HG02588 (cell line): ENCODE data around the gene SERPINH1.

Experiments
- ATAC-seq: cut with Tn5 transposase; IDR thresholded peaks from one replicate; pipeline ENCODE4 v1.9.1; 2021; ENCODE audit warnings: mild to moderate bottlenecking, moderate library complexity; ENCODE audit not compliant: unreplicated experiment

The SERPINH1 gene

DNA sequence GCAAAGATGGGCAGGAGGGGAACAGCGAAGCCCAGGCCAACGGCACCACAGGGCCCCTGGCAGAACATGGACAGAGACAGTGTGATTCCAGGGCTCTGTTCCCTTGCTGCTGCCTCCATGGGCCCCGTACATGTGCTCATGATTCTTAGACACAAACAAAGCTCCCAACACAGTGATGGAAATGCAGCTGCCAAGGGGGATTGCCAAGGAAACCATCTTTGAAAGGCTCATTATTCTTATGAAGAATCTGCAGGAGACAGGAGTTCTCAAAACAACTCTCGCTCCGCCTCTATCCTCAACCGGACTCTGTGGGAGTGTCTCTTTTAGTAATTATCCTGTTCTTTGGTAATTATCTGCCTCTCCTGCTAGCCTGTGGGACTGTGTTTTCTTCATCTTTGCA, 32.2 kb downstream of the SERPINH1 start:
- no peak for ATAC-seq

DNA sequence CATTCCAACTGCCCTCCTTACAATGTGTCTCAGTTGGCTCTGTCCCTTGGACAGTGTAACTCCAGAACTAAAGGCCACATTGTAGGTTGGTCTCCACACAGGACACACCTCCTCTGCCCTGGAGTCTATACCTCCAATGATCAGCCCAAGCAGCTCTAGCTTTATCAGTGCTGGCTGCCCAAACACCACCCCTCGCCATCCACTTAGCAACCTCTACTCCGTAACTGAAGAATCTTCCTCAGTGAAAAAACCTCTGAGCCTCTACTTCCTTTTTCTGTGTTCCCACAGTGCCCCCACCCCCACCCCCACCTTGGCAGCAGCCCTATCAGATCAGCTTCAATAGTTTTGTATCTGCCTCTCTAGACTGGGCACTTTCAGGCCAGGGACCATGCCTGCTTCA, 33.4 kb downstream of the SERPINH1 start:
- no peak for ATAC-seq

DNA sequence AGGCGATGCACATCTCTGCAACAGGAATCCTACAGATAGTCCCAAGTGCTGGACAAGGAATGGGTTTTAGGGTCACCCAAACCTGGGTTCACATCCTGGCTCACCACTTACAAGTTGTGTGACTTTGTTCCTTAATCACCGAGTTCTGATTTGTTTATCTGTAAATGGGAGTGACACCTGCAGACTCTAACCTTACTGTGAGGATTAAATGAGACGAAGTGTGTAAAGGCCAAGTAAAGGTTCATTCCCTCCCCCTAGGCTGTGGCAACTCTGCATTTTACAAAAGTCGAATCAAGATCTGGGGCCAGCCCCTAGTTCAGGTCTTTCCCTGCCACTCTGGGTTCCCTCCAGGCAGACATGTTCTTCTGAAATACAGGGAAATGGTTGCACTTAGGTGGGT, 34.9 kb downstream of the SERPINH1 start:
- no peak for ATAC-seq

DNA sequence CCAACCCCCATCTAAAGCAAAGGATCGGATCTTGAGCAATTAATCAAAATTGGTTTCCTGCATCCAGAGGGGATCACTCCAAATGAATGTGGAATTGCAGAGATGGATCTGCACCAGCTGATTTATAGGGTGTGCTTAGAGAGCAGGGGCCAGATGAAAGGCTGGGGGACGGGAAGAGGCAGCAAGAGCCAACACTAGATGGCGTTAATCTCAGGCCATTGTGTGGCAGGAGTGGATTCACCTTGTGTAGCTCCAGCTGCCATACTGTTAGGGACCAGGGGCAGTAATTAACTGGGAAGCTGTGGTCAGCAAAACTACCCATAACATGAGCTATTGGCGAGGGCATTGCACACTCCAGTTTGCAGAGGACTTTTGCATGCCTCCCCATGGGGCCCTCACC, 35.6 kb downstream of the SERPINH1 start:
- no peak for ATAC-seq

DNA sequence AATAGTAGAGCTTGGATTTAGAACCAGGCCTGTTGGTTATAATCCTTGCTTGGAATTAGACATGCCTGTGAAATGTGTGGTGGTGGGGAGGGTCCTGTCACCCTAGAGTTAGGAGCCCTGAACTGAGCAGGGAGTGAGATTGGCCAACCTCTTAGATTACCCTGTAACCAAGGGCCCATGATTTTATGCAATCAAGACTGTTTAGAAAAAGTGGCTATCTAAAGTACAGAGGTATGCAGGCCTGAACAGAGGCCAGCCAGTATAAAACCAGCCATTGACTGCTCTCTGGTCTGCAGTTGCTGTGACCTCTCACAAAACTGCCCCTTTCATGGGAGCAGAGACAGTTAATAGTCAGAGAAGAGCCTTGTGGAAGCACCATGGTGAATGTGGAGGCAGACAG, 36.2 kb downstream of the SERPINH1 start:
- no peak for ATAC-seq

DNA sequence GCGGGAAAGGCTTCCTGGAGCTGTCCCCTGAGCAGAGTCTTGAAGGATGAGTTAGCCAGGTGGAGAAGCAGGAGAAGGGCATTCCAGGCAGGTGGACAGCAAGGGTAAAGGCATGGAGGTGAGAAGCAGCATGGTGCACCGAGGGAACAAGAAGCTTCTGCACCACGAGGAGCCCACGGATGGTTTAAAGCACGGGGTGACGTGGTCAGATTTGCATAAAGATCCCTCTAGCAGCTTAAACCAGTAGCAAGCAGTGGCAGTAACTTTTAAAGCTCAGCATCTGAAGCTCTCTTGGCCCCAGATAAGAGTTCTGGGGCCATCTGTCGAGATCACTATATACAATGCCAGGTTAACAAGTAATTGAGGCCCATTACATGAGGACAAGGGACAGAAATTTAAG, 36.8 kb downstream of the SERPINH1 start:
- ATAC-seq = no peak

DNA sequence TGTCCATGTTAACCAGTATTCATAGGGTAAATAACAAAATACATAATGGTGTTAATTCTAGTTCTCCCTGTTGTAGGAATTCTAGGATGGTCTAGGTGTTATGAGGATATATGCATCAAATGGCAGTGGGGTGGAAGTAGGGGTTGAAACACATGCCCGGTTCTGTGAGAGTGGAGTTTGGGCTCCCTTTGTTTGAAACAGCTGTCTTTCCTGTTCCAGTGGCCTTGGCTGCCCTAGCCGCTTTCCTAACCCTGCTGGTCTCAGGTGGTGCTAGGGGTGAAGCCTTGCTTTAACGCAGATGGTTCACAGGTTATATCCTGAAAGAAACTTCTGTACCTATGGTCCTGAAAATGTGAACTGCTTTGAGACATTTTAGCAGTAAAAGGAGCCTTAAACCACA, 38.3 kb downstream of the SERPINH1 start:
- ATAC-seq = no peak

DNA sequence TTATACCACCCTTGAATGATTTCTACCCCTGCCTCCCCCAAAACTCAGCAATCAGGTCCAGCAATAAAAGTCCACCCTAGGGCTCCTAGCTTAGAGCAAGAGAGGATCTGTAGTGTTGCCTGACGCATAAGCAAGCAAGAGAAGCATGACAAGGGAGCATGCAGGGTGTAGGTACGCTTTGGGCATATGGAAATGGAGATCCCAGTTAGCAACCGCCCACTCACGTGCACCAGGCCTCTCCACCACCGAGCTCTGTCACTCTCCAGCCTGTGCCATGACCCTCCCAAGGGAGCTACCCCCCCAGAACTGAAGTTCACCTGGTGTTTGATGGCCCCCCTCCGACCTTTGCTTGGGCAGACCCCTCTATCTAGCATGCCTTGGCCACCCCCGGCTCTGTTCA, 39.4 kb downstream of the SERPINH1 start:
- no peak for ATAC-seq

DNA sequence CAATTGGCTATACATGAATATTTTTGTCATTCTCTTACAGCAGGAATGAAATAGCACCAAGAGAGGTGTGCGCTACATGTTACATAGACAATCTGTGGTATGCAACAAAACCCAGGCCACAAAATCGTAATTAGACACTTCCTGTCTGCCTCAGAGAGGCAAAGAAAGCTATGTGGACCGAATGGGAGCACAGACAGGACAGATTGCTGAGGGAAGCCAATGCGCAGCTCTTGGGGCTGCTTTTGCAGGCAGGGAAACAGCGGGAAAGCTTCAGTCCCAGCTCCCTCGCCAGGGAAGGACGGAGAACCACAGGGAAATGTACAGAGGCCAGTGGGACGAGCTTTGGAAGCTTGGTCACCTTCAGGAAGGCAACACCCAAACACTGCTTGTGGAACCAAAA, 40.9 kb downstream of the SERPINH1 start:
- no peak for ATAC-seq

DNA sequence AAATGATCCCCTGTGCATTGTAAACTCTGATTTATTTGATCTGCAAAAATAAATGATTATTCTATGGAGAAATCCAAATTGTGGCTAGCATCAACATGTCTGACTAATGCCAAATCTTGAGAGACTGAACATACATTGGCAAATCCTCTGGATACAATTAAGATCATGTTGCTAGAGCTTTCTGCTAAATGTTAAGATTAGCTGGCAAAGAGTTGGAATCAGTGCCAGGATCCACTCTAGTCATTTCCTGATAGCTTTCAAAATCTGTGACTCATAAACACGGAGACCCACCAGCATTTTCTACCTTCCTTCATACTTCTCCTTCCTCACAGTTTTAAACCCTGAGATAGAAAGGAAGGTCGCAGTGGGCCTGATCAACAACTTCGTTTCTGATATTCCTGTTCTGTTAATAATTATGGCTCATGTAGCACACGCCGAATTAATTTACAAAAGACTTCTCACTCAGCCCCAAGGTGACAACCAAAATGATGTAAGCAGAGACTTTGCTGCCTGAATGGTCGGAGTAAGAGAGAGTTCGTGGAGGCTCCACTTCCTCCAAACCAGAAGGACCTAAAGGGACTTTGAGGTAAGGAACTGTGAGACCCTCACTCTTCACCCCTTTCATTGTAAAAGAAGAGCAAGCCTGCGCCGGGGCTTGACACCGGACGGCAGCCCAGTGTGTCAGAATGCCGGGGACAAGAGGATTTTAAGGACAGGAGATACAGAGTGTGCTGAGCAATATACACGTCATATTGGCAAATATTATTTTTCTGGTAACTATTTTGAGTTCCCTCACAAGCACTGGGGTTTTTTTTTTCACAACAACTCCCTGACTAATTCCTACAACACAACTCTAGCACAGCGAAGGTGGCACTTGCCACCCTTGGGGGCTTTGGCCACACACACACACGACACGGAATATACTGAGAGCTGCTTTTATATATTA, 42.0 kb downstream of the SERPINH1 start:
- ATAC-seq = no peak

DNA sequence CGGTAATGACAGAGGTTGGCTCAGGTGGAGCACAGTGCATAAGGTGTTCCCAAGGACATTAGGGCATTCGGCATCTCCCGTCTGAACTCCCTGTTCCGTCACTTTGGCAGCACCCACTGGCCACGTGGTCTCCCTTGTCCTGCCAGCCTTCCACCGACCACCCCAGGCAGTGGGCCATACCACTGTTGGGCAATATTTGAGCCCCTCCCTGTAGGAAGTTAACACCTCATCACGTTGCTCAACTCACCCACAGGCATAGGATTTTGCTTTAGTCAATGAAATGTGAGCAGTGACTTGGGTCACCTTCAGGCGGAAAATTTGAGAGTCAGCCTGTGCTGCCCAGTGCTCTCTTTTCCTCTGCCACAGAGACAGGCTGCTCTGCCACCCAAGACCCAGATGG, 44.0 kb downstream of the SERPINH1 start:
- no peak for ATAC-seq

DNA sequence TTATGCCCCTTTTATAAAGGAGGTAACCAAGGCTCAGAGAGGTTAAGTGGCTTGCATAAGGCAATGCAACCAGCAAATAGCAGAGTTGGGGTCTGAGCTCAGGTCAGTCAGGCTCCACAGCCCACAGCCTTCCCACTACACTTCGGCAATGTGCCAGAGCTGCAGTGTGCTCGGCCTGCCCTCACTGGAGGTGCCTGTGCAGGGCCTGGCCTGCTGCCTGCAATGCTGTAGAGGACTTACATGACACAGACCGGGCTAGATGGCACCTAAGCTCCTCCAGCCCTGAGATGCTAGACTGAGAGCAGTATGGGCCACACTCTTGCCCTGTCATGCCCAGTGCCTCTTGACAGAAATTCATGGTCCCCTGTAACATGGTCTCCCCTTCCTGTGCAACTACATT, 49.8 kb downstream of the SERPINH1 start:
- ATAC-seq = no peak

DNA sequence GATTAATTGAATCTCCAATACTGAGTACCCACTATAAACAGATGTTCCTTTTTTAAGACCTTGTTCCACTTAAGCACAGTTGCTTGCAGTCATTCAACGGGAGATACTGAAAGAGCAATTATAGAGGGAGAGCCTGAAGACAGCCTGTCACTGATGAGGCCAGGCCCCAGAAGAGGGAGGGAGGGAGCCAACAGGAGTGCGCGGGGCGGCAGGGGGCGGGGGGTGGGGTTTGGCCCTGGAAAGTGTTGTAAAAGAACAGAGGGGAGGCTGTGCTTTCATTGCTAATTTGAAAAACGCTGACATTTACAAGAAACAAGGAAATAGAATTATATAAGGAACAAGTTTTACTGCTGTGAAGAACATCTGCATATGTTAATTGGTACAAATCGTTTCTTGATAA, 53.7 kb downstream of the SERPINH1 start:
- ATAC-seq = no peak

DNA sequence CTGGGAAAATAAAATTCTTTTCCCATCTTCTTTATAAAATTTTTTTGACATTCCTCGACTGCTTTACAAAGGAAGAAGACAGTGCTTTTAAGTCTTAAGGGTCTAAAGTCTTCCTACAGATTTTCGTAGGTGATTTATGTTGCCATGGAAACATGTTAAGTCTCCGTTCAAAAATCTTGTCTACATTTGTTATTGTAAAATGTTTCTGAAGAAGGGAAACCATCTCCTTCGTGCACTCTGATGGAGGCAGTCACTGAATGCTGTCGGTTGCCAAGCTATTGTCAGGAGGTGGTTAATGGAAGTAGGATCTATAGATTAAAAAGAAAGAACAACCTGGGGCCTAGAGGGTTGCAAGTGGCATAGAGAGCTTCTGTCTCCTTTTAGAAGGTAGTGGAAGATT, 54.2 kb downstream of the SERPINH1 start:
- no peak for ATAC-seq
